ENCODE results near the gene LILRB1. TPM values are rescaled to one million over a fixed set of nuclear protein-coding genes. Genes with fewer than 3 reads are reported as not detected.

The LILRB1 gene
- total and polyA plus RNA-seq, 2 donors (not counting 3 experiments of a cell fraction or from before 2014, with no cell fraction given), result not detected

GRCh38 chr19:54662730-54663129 lies 32.4 kb downstream of the LILRB1 start, which contains the start of gene LILRB4:
Gene LILRB4 (plus strand): TSS chr19:54662985. CDS start chr19:54663034, 49 bp downstream.
- no TSS peak for BruUV-seq (replicated peaks)
- TF ChIP-seq POLR2AphosphoS5 (IDR thresholded peaks at IDR 0.05; ENCODE audit: insufficient read depth, low read depth, low read length), result no peak
- Histone ChIP-seq H2AFZ (ENCODE audit: low read depth, low read length) (no peak within 1 kb of the TSS), H3K79me2 (ENCODE audit: control insufficient read depth, insufficient read depth, low read length) (no peaks in the 10 kb centered on the region), H3K27me3 (ENCODE audit: control insufficient read depth in 2 of 2, insufficient read depth in 2 of 2, low read length in 2 of 2) (no peaks in the 10 kb centered on the region), H4K20me1 (replicated peaks; ENCODE audit: control insufficient read depth, extremely low read depth, insufficient read depth, low read length) (no peaks in the 10 kb centered on the region), H3K36me3 (ENCODE audit: control insufficient read depth in 2 of 2, extremely low read depth in 1 of 2, insufficient read depth in 2 of 2, low read length in 2 of 2) (no peaks in the 10 kb centered on the region), H3K9me1 (replicated peaks; ENCODE audit: control insufficient read depth, extremely low read depth, insufficient read depth, low read length) (no peaks in the 10 kb centered on the region), H3K4me2 (ENCODE audit: insufficient read depth, low read length) (no peak within 1 kb of the TSS), H3K4me3 (replicated peaks in 1 of 3; ENCODE audit: insufficient read depth in 1 of 3, low read depth in 1 of 3, low read length in 3 of 3) (no peak within 1 kb of the TSS), H3K4me1 (ENCODE audit: control insufficient read depth, extremely low read depth, insufficient read depth, low read length) (no peaks in the 10 kb centered on the region), H3K9ac (replicated peaks; ENCODE audit: extremely low read depth, insufficient read depth, low read length) (no peak within 1 kb of the TSS), H3K27ac (ENCODE audit: insufficient read depth, low read depth, low read length) (no peak within 1 kb of the TSS), H3K9me3 (replicated peaks; ENCODE audit: control insufficient read depth, insufficient read depth, low read length) (no peaks in the 10 kb centered on the region)
- intact Hi-C loops (cut with micrococcal nuclease), result no loop called here
- ChIA-PET POLR2A (no interaction called here), CTCF (interaction anchor here (2.7 kb wide), 1 partner anchor 12 kb away, joined by 12 read pairs; no protein-coding TSS in a partner anchor)
- no peak for FAIRE-seq
- no peak for DNase-seq (ENCODE audit: low read depth, low spot score)
- dilution Hi-C loops (cut with MboI; ENCODE audit: extremely low pct_ligation_motif_present, low sequenced_read_pairs), result no loop called here

- no peaks in the 10 kb centered on the region for H3K27me3 ChIP-seq (ENCODE audit: control insufficient read depth in 2 of 2, insufficient read depth in 2 of 2, low read length in 2 of 2)
- CTCF ChIA-PET, result interaction anchor here (2.7 kb wide), 1 partner anchor 9 kb away, joined by 10 read pairs; no protein-coding TSS in a partner anchor
- no peak for FAIRE-seq
- H3K79me2 ChIP-seq (ENCODE audit: control insufficient read depth, insufficient read depth, low read length), result no peaks in the 10 kb centered on the region
- H4K20me1 ChIP-seq (replicated peaks; ENCODE audit: control insufficient read depth, extremely low read depth, insufficient read depth, low read length), result no peaks in the 10 kb centered on the region
- no peak overlapping the region for H3K4me2 ChIP-seq (ENCODE audit: insufficient read depth, low read length)
- H3K9me3 ChIP-seq (replicated peaks; ENCODE audit: control insufficient read depth, insufficient read depth, low read length), result no peaks in the 10 kb centered on the region
- no peak overlapping the region for H3K9ac ChIP-seq (replicated peaks; ENCODE audit: extremely low read depth, insufficient read depth, low read length)
- BruUV-seq (replicated peaks), result no TSS peak
- H3K36me3 ChIP-seq (ENCODE audit: control insufficient read depth in 2 of 2, extremely low read depth in 1 of 2, insufficient read depth in 2 of 2, low read length in 2 of 2), result no peaks in the 10 kb centered on the region
- intact Hi-C loops (cut with micrococcal nuclease), result no loop called here
- H3K4me1 ChIP-seq (ENCODE audit: control insufficient read depth, extremely low read depth, insufficient read depth, low read length), result no peaks in the 10 kb centered on the region
- no peak for DNase-seq (ENCODE audit: low read depth, low spot score)
- TF ChIP-seq POLR2A (IDR thresholded peaks at IDR 0.05; ENCODE audit: low read depth, low read length) (no peak), GATA2 (IDR thresholded peaks at IDR 0.05; ENCODE audit: insufficient read depth, insufficient read length, low read depth, low read length) (no peak), JUN (IDR thresholded peaks at IDR 0.05; ENCODE audit: borderline replicate concordance, insufficient read depth, insufficient read length, low read depth) (no peak), MYC (IDR thresholded peaks at IDR 0.05; ENCODE audit: low read depth, low read length) (no peak), POLR2AphosphoS5 (IDR thresholded peaks at IDR 0.05; ENCODE audit: insufficient read depth, low read depth, low read length) (no peak), FOS (IDR thresholded peaks at IDR 0.05; ENCODE audit: borderline replicate concordance, insufficient read depth, low read length) (no peak), EZH2 (IDR thresholded peaks at IDR 0.05; ENCODE audit: borderline replicate concordance, low read depth, low read length, severe bottlenecking) (no peak), CTCF (IDR thresholded peaks at IDR 0.05; ENCODE audit: extremely low read depth in 1 of 2, insufficient read depth in 1 of 2, low read depth in 1 of 2, low read length in 2 of 2) (no peak)
- TF ChIP-seq, protein P1, sequence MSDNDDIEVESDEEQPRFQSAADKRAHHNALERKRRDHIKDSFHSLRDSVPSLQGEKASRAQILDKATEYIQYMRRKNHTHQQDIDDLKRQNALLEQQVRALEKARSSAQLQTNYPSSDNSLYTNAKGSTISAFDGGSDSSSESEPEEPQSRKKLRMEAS (IDR thresholded peaks at IDR 0.05; ENCODE audit: insufficient read depth, insufficient read length), result no peak
- H3K4me3 ChIP-seq (replicated peaks in 1 of 3; ENCODE audit: insufficient read depth in 1 of 3, low read depth in 1 of 3, low read length in 3 of 3), result no peak overlapping the region
- dilution Hi-C loops (cut with MboI; ENCODE audit: extremely low pct_ligation_motif_present, low sequenced_read_pairs), result no loop called here
- H3K27ac ChIP-seq (ENCODE audit: insufficient read depth, low read depth, low read length), result no peak overlapping the region
- H3K9me1 ChIP-seq (replicated peaks; ENCODE audit: control insufficient read depth, extremely low read depth, insufficient read depth, low read length), result no peaks in the 10 kb centered on the region
- POLR2A ChIA-PET, result no interaction called here
- no peak overlapping the region for H2AFZ ChIP-seq (ENCODE audit: low read depth, low read length)
These were observed 35.2 kb downstream of the LILRB1 start for GRCh38 chr19:54665530-54665929.
